Lung (tissue), 12 donors: ENCODE measurements around the gene ARHGEF28. TPM values are rescaled to one million over a fixed set of nuclear protein-coding genes. Genes with fewer than 3 reads are reported as not detected.

Experiments
- ATAC-seq: fragments of 200-7000 bp; cut with Tn5 transposase; one replicate; pipeline ENCODE4 v1.9.1; 2020; ENCODE audit warnings: moderate number of reproducible peaks; ENCODE audit not compliant: insufficient read depth, low FRiP score
- DNase-seq, 3 donors: peaks; one replicate each; pipeline ENCODE4 v3.0.0-alpha.2; 2013 to 2017
- H3K27ac ChIP-seq, 2 donors: one replicate each; pipeline ENCODE4 v1.5.1; 2013; ENCODE audit warnings: mild to moderate bottlenecking in 2 of 2, moderate library complexity in 2 of 2, control low read depth in 1 of 2, inconsistent platforms in 1 of 2, low read depth in 1 of 2, low read length in 1 of 2
- H3K27me3 ChIP-seq, 3 donors: one replicate each; pipeline ENCODE4 v1.5.1; 2013; ENCODE audit warnings: low read length in 2 of 3; ENCODE audit not compliant: control insufficient read depth in 3 of 3, insufficient read depth in 3 of 3
- H3K36me3 ChIP-seq, 4 donors: one replicate each; pipeline ENCODE4 v1.5.1; 2013; ENCODE audit warnings: low read length in 4 of 4, mild to moderate bottlenecking in 1 of 4, moderate library complexity in 1 of 4; ENCODE audit not compliant: control insufficient read depth in 4 of 4, insufficient read depth in 4 of 4
- H3K4me1 ChIP-seq, 5 donors: one replicate each; pipeline ENCODE4 v1.5.1; 2013; ENCODE audit warnings: low read length in 5 of 5, mild to moderate bottlenecking in 2 of 5, moderate library complexity in 1 of 5; ENCODE audit not compliant: control insufficient read depth in 5 of 5, insufficient read depth in 5 of 5
- H3K4me3 ChIP-seq: one replicate; pipeline ENCODE4 v1.5.1; 2013; ENCODE audit warnings: mild to moderate bottlenecking, control low read depth, moderate library complexity
- H3K9ac ChIP-seq, 2 donors: one replicate each; pipeline ENCODE4 v1.5.1; 2013; ENCODE audit warnings: low read length in 2 of 2, control low read depth in 1 of 2; ENCODE audit not compliant: insufficient read depth in 1 of 2
- H3K9me3 ChIP-seq, 4 donors: one replicate each; pipeline ENCODE4 v1.5.1; 2013; ENCODE audit warnings: low read length in 3 of 4, mild to moderate bottlenecking in 1 of 4, moderate library complexity in 1 of 4; ENCODE audit not compliant: control insufficient read depth in 4 of 4, insufficient read depth in 3 of 4
- CTCF ChIP-seq: IDR thresholded peaks from 2 replicates; pipeline ENCODE4 v1.5.1; 2012; ENCODE audit warnings: mild to moderate bottlenecking; ENCODE audit errors: control extremely low read depth, extremely low read depth
- WGBS, 2 donors: extraction: QIAGEN DNeasy Blood & Tissue Kit; methylation state at CpG; one replicate each; pipeline ENCODE4 v1.1.7; 2013; 5-methylcytosine and 5-hydroxymethylcytosine counted together
- polyA plus RNA-seq, 2 donors: library from polyadenylated mRNA; stranded (reverse); fragments of 200-250 nt; gene quantifications; one replicate each; pipeline ENCODE4 v1.2.1, GENCODE V29; 2013
- total RNA-seq, 2 donors: library from RNA; depleted of rRNA in 1 of 2; stranded (reverse); fragments of >200 nt in 1 of 2; gene quantifications; one replicate each; pipeline ENCODE4 v1.2.1, GENCODE V29; 2014 to 2021
- donor health status: control.
- donor health status: control.
- donor health status: Bipolar disorder and iron deficiency.
- donor health status: healthy.
- donor health status: DM: yes; HTN: yes; CAD: no.

The ARHGEF28 gene
- total and polyA plus RNA-seq, 4 donors, result 3.0 to 13.0 (median 10.0) TPM

- no peaks in the 10 kb centered on the region for H3K36me3 ChIP-seq
- ATAC-seq, result no peak
- H3K27ac ChIP-seq, result no peak overlapping the region
- H3K4me3 ChIP-seq, result no peak overlapping the region
- H3K9ac ChIP-seq, result no peak overlapping the region
- peaks cover 0 to 2% (median 0%) of the 10 kb centered on the region in 3 donors for H3K27me3 ChIP-seq
- no peak for TF ChIP-seq CTCF
- H3K9me3 ChIP-seq, result peaks cover 0 to 2% (median 0%) of the 10 kb centered on the region in 4 donors
- no peaks in the 10 kb centered on the region for H3K4me1 ChIP-seq
- WGBS, 2 donors, result 76 to 77% methylated on average over 9 of the region's 9 CpGs
- no peak for DNase-seq
Measured at GRCh38 chr5:73617510-73618279, 8.3 kb upstream of the ARHGEF28 start.

GRCh38 chr5:73619606-73620333 lies 6.2 kb upstream of the ARHGEF28 start:
- H3K27me3 ChIP-seq, result peaks cover 0 to 3% (median 0%) of the 10 kb centered on the region in 3 donors
- DNase-seq, result no peak
- no peak overlapping the region for H3K9ac ChIP-seq
- H3K4me3 ChIP-seq, result no peak overlapping the region
- no peak for TF ChIP-seq CTCF
- no peaks in the 10 kb centered on the region for H3K4me1 ChIP-seq
- H3K9me3 ChIP-seq, result peaks cover 0 to 2% (median 0%) of the 10 kb centered on the region in 4 donors
- no peak for ATAC-seq
- H3K36me3 ChIP-seq, result no peaks in the 10 kb centered on the region
- WGBS, 2 donors, result 70 to 74% methylated on average over 4 of the region's 4 CpGs
- no peak overlapping the region for H3K27ac ChIP-seq

GRCh38 chr5:73620334-73620687 lies 5.7 kb upstream of the ARHGEF28 start:
- Histone ChIP-seq H3K9me3 (peaks cover 0 to 2% (median 0%) of the 10 kb centered on the region in 4 donors), H3K9ac (no peak overlapping the region), H3K4me1 (peaks cover 0 to 1% (median 0%) of the 10 kb centered on the region in 5 donors), H3K27ac (no peak overlapping the region), H3K4me3 (no peak overlapping the region), H3K36me3 (no peaks in the 10 kb centered on the region), H3K27me3 (peaks cover 0 to 5% (median 0%) of the 10 kb centered on the region in 3 donors)
- WGBS, 2 donors, result 89 to 90% methylated on average over 1 of the region's 1 CpG
- DNase-seq (no peak), ATAC-seq (no peak)
- no peak for TF ChIP-seq CTCF
